ENCODE measurements around the gene GTSE1. TPM values are rescaled to one million over a fixed set of nuclear protein-coding genes. Genes with fewer than 3 reads are reported as not detected.
A peak's percentile ranks its signal among the peaks of the same experiment; 100 is the strongest.

The GTSE1 gene
- total and polyA plus RNA-seq, 10 donors = 1.3 to 5.2 (median 3.0) TPM

DNA sequence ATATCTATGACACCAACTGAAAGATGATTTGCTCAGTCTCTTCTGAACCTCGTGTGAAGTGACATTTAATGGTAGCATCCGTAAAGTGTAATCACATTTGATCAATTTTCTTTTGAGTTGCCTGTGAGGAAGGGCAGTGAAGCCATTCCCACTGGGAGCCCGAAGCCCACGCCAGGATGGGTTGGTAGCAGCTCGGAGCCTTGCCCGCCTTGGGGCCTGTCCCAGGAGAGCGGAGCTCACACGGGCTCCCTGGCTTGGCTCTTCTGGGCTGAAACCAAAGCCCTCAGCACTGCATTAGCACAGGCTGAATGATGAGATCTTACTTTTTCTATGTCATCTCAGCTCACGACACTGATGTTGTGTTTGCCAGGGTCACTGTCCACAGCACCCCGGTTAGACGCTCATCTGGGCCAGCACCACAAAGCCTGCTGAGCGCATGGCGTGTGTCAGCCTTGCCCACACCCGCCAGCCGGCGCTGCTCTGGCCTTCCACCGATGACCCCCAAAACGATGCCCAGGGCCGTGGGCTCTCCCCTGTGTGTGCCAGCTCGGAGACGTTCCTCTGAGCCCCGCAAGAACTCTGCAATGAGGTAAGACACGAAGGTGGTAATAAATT, 29.5 kb downstream of the GTSE1 start:
- H3K27me3 ChIP-seq (replicated peaks in 1 of 7) = no peaks in the 10 kb centered on the region
- peaks cover 0 to 96% (median 0%) of the 10 kb centered on the region in 6 donors for H3K36me3 ChIP-seq
- TF ChIP-seq POLR2A (IDR thresholded peaks at IDR 0.05) = no peak
- TF ChIP-seq, protein P1, sequence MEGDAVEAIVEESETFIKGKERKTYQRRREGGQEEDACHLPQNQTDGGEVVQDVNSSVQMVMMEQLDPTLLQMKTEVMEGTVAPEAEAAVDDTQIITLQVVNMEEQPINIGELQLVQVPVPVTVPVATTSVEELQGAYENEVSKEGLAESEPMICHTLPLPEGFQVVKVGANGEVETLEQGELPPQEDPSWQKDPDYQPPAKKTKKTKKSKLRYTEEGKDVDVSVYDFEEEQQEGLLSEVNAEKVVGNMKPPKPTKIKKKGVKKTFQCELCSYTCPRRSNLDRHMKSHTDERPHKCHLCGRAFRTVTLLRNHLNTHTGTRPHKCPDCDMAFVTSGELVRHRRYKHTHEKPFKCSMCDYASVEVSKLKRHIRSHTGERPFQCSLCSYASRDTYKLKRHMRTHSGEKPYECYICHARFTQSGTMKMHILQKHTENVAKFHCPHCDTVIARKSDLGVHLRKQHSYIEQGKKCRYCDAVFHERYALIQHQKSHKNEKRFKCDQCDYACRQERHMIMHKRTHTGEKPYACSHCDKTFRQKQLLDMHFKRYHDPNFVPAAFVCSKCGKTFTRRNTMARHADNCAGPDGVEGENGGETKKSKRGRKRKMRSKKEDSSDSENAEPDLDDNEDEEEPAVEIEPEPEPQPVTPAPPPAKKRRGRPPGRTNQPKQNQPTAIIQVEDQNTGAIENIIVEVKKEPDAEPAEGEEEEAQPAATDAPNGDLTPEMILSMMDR (IDR thresholded peaks at IDR 0.05 in 8 of 11, conservative IDR thresholded peaks at IDR 0.05 in 3 of 11) = no peak
- TF ChIP-seq POLR2AphosphoS5 (IDR thresholded peaks at IDR 0.05) = no peak
- H3K4me3 ChIP-seq = no peak overlapping the region
- WGBS, 5 donors = 93 to 98% (median 97%) methylated on average over 23 of the region's 23 CpGs
- intact Hi-C loops (cut with DNase I; ENCODE audit: low total_unique reads) = no loop called here
- no peaks in the 10 kb centered on the region for H3K9me3 ChIP-seq
- H3K4me1 ChIP-seq = no peaks in the 10 kb centered on the region
- H3K27ac ChIP-seq = no peak overlapping the region
- peak; percentile 39 for DNase-seq

DNA sequence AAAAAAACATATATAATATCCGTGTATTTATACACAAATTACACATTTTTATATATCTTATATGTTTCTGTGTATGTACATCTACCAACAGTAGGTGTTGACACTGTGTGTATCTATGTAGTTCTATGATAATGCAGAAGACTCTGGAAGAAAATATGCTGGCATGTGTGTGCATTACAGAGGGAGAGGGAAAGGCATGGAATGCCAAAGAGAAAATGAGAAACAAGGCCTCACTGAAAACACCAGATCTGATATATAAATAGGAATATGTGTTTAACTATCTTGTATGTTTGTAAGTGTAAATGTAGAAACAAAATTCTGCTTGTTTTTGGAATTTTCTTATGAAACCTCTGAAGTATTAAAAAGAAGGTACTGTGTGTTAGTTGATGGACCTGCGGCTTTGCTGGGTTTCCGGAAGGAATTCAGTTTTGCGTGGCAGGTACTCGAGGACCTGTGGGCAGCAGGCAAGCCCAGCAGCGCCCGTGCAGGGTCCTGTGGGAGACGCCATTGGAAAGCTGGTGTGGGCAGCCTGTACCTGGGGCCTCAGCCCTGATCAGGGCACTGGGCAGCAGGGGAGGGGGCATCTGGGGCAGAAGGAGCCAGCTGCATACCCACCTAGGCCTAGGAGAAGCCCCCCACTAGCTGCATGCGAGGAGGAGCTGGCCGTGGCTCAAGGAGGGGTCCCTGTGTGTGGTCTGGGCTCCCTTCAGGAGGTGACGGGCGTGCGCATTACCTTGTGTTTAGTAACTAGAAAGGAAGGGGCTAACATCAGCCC, 31.2 kb downstream of the GTSE1 start:
- Histone ChIP-seq H3K36me3 (peaks cover 0 to 96% (median 0%) of the 10 kb centered on the region in 6 donors), H3K4me1 (no peaks in the 10 kb centered on the region), H3K27me3 (replicated peaks in 1 of 7) (no peaks in the 10 kb centered on the region), H3K9me3 (no peaks in the 10 kb centered on the region), H3K27ac (no peak overlapping the region), H3K4me3 (no peak overlapping the region)
- 93 to 98% (median 95%) methylated on average over 12 to 13 of the region's 13 CpGs for WGBS, 5 donors
- peak; percentile 51 for DNase-seq
- intact Hi-C loops (cut with DNase I; ENCODE audit: low total_unique reads) = no loop called here
- no peak for TF ChIP-seq POLR2A (IDR thresholded peaks at IDR 0.05)
- TF ChIP-seq, protein P1 (IDR thresholded peaks at IDR 0.05 in 8 of 11, conservative IDR thresholded peaks at IDR 0.05 in 3 of 11) = no peak
- TF ChIP-seq POLR2AphosphoS5 (IDR thresholded peaks at IDR 0.05) = no peak

DNA sequence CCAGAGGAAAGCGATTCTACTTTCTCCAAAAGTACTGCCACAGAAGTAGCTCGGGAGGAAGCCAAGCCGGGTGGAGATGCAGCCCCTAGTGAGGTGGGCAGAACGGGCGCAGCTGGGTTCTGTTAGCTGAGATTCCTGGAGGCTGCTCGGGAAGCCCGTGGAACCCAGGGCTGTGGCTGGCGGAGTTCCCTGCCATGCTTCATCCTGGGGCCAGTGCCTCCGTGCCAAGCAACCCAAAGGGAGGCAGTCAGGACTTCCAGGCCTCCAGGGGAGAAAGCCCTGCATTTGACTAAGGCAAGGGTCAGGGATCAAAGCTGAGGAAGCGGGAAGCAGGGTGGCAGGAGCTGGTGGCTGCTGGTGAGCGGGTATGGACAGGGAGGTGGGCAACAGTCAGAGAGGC, 32.1 kb downstream of the GTSE1 start:
- no peak overlapping the region for H3K4me3 ChIP-seq
- peaks cover 0 to 87% (median 0%) of the 10 kb centered on the region in 6 donors for H3K36me3 ChIP-seq
- intact Hi-C loops (cut with DNase I; ENCODE audit: low total_unique reads) = no loop called here
- WGBS, 5 donors = 90 to 98% (median 98%) methylated on average over 8 to 11 of the region's 11 CpGs
- no peak for TF ChIP-seq POLR2AphosphoS5 (IDR thresholded peaks at IDR 0.05)
- no peaks in the 10 kb centered on the region for H3K27me3 ChIP-seq (replicated peaks in 1 of 7)
- no peak overlapping the region for H3K27ac ChIP-seq
- no peaks in the 10 kb centered on the region for H3K4me1 ChIP-seq
- H3K9me3 ChIP-seq = no peaks in the 10 kb centered on the region
- DNase-seq = peak; percentile 48

DNA sequence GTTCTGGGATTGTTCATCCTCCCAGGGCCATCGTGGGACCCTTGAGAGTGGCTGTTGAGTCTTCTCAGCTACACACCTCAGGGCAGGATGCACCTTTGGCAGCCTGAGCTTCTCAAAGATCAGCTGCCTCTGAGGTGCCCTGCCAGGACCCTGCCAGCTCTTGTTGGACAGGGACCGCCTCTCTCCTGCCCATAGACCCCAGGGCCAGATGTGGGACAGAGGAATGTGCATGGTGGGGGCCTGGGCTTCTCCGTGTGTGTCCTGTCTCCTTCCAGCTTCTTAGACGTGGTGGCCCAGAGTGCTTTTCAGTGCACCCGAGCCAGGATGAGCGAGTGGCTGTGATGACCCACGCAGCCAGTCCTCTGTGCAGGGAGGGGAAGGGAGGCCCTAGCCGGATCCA, 32.9 kb downstream of the GTSE1 start:
- WGBS, 5 donors = 67 to 98% (median 93%) methylated on average over 1 to 8 of the region's 8 CpGs
- intact Hi-C loops (cut with DNase I; ENCODE audit: low total_unique reads) = no loop called here
- Histone ChIP-seq H3K36me3 (peaks cover 0 to 78% (median 0%) of the 10 kb centered on the region in 6 donors), H3K27me3 (replicated peaks in 1 of 7) (no peaks in the 10 kb centered on the region), H3K4me3 (no peak overlapping the region), H3K9me3 (no peaks in the 10 kb centered on the region), H3K27ac (no peak overlapping the region), H3K4me1 (peaks cover 0 to 3% (median under 1%) of the 10 kb centered on the region in 6 donors)
- no peak for TF ChIP-seq POLR2A (IDR thresholded peaks at IDR 0.05)
- TF ChIP-seq, protein P1 (IDR thresholded peaks at IDR 0.05 in 8 of 11, conservative IDR thresholded peaks at IDR 0.05 in 3 of 11) = no peak
- TF ChIP-seq POLR2AphosphoS5 (IDR thresholded peaks at IDR 0.05) = no peak
- DNase-seq = peak; percentile 35
